ENCODE measurements around the gene FES. TPM values are rescaled to one million over a fixed set of nuclear protein-coding genes. Genes with fewer than 3 reads are reported as not detected.
"Not testable (repeated sequence)": the region's sequence is repeated elsewhere in the genome, so short reads cannot be mapped to it uniquely, and the experiment has no call there.

FES gene
- total RNA-seq, 6 experiments from 2014 or later = 11.5 to 36.5 (median 18.5) TPM

DNA sequence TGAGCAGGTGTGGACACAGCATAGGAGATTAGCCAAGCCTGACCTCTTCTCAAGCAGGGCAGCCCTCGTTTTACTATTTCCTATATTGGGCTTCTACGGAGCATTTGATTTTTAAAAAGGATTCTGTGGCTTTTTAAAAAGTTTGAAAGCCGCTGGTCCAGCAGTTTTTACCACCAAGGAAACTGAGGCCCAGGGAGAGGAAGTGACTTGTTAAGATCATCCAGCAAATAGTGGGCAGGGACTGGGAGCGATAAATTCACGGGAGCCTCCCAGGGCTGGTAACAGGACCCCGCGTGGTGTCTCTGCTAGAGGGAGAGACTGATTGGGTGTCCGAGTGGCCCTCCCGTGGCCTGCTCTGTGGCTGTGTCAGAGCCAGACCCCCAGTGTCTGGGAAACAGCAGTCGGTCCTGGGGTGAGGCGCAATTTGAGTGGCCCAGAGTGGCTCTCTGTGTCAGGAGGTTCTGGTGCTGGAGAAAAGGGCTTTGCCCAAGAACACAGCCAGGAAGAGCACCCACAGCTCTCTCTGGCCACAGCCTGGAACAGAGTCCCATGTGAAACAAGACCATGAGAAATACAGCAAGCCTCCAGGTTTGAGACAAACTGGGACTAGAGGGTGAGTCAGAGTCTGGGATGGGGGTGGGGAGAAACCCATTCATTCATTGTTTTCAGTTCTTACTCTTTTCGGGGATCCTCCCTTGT is 11.7 kb upstream of the FES start:
- Histone ChIP-seq H3K4me3 (peak overlapping the region; percentile 81 to 85 (median 82)), H3K27me3 (no peaks in the 10 kb centered on the region), H3K4me1 (peaks cover 0 to 48% (median 9%) of the 10 kb centered on the region in 4 donors), H3K36me3 (peaks cover 7 to 17% (median 12%) of the 10 kb centered on the region in 4 donors), H3K27ac (peak overlapping the region; percentile 93 to 98 (median 97)), H3K9me3 (no peaks in the 10 kb centered on the region)
- WGBS (ENCODE audit: insufficient coverage, low coverage, low lambda C conversion rate, missing lambda C conversion rate) = 9% methylated on average over 6 of the region's 12 CpGs
- TF ChIP-seq, protein P1, sequence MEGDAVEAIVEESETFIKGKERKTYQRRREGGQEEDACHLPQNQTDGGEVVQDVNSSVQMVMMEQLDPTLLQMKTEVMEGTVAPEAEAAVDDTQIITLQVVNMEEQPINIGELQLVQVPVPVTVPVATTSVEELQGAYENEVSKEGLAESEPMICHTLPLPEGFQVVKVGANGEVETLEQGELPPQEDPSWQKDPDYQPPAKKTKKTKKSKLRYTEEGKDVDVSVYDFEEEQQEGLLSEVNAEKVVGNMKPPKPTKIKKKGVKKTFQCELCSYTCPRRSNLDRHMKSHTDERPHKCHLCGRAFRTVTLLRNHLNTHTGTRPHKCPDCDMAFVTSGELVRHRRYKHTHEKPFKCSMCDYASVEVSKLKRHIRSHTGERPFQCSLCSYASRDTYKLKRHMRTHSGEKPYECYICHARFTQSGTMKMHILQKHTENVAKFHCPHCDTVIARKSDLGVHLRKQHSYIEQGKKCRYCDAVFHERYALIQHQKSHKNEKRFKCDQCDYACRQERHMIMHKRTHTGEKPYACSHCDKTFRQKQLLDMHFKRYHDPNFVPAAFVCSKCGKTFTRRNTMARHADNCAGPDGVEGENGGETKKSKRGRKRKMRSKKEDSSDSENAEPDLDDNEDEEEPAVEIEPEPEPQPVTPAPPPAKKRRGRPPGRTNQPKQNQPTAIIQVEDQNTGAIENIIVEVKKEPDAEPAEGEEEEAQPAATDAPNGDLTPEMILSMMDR (IDR thresholded peaks at IDR 0.05) = no peak
- peak; percentile 38 for TF ChIP-seq POLR2A (IDR thresholded peaks at IDR 0.05)
- DNase-seq = peak in 1 of 3 donors; percentile 53
- ATAC-seq = peak; percentile 1 to 38 (median 3)
- intact Hi-C loops (cut with DNase I) = no loop called here

DNA sequence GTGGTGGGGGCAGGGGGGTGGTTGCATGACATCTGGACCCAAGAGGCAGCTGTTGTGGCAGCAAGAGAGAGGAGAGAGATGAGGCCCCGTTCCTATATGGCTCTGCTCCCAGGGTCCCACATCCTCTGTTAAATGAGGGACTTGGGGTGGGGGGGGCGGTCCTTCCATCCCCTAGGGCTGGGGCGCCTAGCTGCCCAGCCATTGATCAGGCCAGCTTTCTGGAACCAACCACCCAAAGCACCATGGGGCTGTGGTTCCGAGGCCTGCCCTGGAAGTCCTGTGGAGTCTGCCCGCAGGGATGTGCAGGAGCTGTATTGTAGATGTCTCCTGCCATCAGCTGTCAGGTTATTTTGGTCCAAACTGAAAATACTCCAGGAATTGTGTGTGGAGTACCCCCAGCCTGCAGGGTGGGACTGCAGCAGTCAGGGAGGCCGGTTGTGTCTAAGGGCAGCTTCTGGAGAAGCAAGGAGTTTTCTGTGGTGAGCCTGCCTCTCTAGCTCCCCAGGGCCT is 10.8 kb upstream of the FES start:
- DNase-seq (peak in 1 of 3 donors; percentile 55), ATAC-seq (peak; percentile 2 to 10 (median 3))
- Histone ChIP-seq H3K27ac (peak overlapping the region; percentile 93 to 98 (median 97)), H3K9me3 (no peaks in the 10 kb centered on the region), H3K27me3 (no peaks in the 10 kb centered on the region), H3K4me1 (peaks cover 0 to 48% (median 9%) of the 10 kb centered on the region in 4 donors), H3K36me3 (peaks cover 13 to 26% (median 20%) of the 10 kb centered on the region in 4 donors), H3K4me3 (peak overlapping the region; percentile 81 to 85 (median 82))
- no peak for TF ChIP-seq POLR2A (IDR thresholded peaks at IDR 0.05)
- TF ChIP-seq, protein P1 (IDR thresholded peaks at IDR 0.05) = no peak
- intact Hi-C loops (cut with DNase I) = no loop called here
- WGBS (ENCODE audit: insufficient coverage, low coverage, low lambda C conversion rate, missing lambda C conversion rate) = 14% methylated on average over 1 of the region's 6 CpGs

DNA sequence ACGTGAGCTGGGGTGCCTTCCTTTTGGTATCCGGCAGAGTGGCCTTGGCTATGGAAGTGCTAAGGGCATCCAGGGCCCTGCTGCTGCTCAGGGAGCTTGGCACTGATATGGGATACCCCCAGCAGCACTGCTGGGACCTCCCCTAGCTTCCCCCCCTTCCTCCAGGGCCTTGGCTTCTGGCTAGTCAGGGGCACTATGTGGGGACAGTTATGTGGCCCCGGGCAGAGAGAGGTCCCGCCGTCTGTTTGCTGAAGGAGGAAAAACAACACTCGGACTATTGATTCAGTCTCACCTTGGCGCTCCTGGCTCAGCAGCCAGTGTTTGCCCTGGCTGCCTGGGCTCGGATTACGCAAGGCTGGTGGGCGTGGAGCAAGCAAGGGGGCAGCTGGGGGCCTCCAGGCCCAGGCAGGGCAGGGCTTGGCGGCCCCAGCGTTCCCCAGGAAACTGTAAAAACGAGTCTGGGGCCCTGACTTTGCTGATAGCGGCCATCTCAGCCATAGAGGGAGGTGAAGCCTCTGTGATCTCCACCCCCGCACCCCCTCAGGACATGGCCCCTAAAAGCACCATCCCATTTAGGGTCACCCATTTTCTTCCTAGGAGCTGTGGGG is 10.2 kb upstream of the FES start:
- TF ChIP-seq POLR2A (IDR thresholded peaks at IDR 0.05) = peak; percentile 58
- TF ChIP-seq, protein P1 (IDR thresholded peaks at IDR 0.05) = no peak
- DNase-seq = peak; percentile 89 to 96 (median 92)
- H3K27ac ChIP-seq = peak overlapping the region; percentile 93 to 98 (median 97)
- intact Hi-C loops (cut with DNase I) = no loop called here
- WGBS (ENCODE audit: insufficient coverage, low coverage, low lambda C conversion rate, missing lambda C conversion rate) = 26% methylated on average over 7 of the region's 15 CpGs
- peak; percentile 63 to 82 (median 74) for ATAC-seq
- H3K4me3 ChIP-seq = peak overlapping the region; percentile 81 to 85 (median 82)
- H3K4me1 ChIP-seq = peaks cover 0 to 48% (median 9%) of the 10 kb centered on the region in 4 donors
- H3K9me3 ChIP-seq = no peaks in the 10 kb centered on the region
- H3K27me3 ChIP-seq = no peaks in the 10 kb centered on the region
- H3K36me3 ChIP-seq = peaks cover 14 to 32% (median 25%) of the 10 kb centered on the region in 4 donors

DNA sequence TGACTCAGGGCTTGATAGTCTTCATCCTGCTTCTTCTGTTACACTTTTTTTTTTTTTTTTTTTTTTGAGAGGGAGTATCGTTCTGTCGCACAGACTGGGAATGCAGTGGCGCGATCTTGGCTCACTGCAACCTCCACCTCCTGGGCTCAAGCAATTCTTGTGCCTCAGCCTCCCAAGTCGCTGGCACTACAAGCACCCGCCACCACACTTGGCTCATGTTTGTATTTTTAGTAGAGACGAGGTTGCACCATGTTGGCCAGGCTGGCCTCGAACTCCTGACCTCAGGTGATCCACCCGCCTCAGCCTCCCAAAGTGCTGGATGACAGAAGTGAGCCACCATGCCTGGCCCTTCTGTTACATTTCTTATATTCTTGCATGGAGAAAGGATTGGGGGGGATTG is 9.3 kb upstream of the FES start:
- ATAC-seq; H3K27me3 ChIP-seq; H3K9me3 ChIP-seq; intact Hi-C loops (cut with DNase I): not testable (repeated sequence)
- H3K4me1 ChIP-seq = peaks cover 0 to 45% (median 5%) of the 10 kb centered on the region in 4 donors
- DNase-seq = peak in 1 of 3 donors; percentile 51
- 22% methylated on average over 3 of the region's 9 CpGs for WGBS (ENCODE audit: insufficient coverage, low coverage, low lambda C conversion rate, missing lambda C conversion rate)
- peak overlapping the region in 2 of 3 donors; percentile 17 to 93 for H3K27ac ChIP-seq
- peaks cover 16 to 41% (median 31%) of the 10 kb centered on the region in 4 donors for H3K36me3 ChIP-seq
- peak overlapping the region in 1 of 3 donors; percentile 85 for H3K4me3 ChIP-seq
